Superior temporal gyrus (tissue), 1 donor: ENCODE measurements around the gene RASA3.

Experiments
- DNase-seq: peaks from one replicate; pipeline ENCODE4 v3.0.0-alpha.2; 2016; ENCODE audit errors: extremely low spot score

RASA3 gene

GRCh38 chr13:114035583-114036531 is 96.6 kb downstream of the RASA3 start:
- peak; percentile 94 for DNase-seq

GRCh38 chr13:114035186-114035582 is 97.2 kb downstream of the RASA3 start:
- DNase-seq: no peak

GRCh38 chr13:114034481-114034891 is 97.9 kb downstream of the RASA3 start:
- DNase-seq: peak; percentile 54

- DNase-seq: no peak
Measured at GRCh38 chr13:114033541-114034315, 98.7 kb downstream of the RASA3 start.

GRCh38 chr13:114032126-114032799 is 100.2 kb downstream of the RASA3 start:
- DNase-seq: no peak

GRCh38 chr13:114031631-114032030 is 100.8 kb downstream of the RASA3 start:
- DNase-seq: no peak

GRCh38 chr13:114030666-114031610 is 101.5 kb downstream of the RASA3 start:
- DNase-seq: no peak

- no peak for DNase-seq
Measured at GRCh38 chr13:114029866-114030625, 102.4 kb downstream of the RASA3 start.

- DNase-seq: no peak
Measured at GRCh38 chr13:114027826-114028225, 104.6 kb downstream of the RASA3 start.

- DNase-seq: no peak
Measured at GRCh38 chr13:114027046-114027715, 105.2 kb downstream of the RASA3 start.

- no peak for DNase-seq
Measured at GRCh38 chr13:114026481-114026880, 105.9 kb downstream of the RASA3 start.

- DNase-seq: no peak
Measured at GRCh38 chr13:114025714-114026431, 106.5 kb downstream of the RASA3 start.

- DNase-seq: no peak
Measured at GRCh38 chr13:114025405-114025713, 107.1 kb downstream of the RASA3 start.

GRCh38 chr13:114024603-114025404 is 107.6 kb downstream of the RASA3 start:
- no peak for DNase-seq

GRCh38 chr13:114023716-114024602 is 108.5 kb downstream of the RASA3 start:
- no peak for DNase-seq

- DNase-seq: no peak
Measured at GRCh38 chr13:114022876-114023275, 109.5 kb downstream of the RASA3 start.

- DNase-seq: no peak
Measured at GRCh38 chr13:114022309-114022669, 110.1 kb downstream of the RASA3 start.
